ENCODE results near the gene NFYA.

NFYA gene

DNA sequence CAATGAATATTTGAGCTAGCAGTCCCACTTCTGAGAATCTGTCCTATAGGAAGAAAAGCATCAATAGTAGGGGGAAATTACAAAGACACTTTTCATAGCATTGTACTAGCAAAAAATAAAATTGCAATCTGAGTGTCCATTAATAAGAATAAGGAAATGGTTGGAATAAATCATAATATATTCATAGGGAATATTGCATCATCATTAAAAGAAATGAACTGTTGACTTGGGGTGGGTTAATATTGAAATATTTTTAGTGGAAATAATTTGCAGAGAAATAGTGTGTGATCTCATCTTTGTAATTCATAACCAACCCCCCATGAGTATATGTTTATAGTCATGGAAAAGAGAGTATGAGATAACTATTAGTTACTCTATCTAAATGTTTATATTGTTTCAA, 12.4 kb downstream of the NFYA start:
- TF ChIP-seq CTCF (IDR thresholded peaks at IDR 0.05), result no peak

DNA sequence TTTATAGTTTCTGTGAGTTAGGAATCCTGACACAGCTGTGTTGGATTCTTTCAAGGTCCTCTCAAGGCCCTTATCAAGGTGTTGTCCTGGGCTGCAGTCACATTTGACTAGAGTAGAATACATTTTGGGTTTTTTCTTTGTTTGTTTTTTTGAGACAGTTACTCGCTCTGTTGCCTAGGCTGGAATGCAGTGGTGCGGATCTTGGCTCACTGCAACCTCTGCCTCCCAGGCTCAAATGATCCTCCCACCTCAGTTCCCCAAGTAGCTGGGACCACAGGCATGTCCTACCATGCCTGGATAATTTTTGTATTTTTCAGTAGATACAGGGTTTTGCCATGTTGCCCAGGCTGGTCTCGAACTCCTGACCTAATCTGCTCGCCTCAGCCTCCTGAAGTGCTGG, 15.7 kb downstream of the NFYA start:
- no peak for TF ChIP-seq CTCF (IDR thresholded peaks at IDR 0.05)

GRCh38 chr6:41090841-41091761, 18.3 kb downstream of the NFYA start:
- TF ChIP-seq CTCF (IDR thresholded peaks at IDR 0.05), result no peak

DNA sequence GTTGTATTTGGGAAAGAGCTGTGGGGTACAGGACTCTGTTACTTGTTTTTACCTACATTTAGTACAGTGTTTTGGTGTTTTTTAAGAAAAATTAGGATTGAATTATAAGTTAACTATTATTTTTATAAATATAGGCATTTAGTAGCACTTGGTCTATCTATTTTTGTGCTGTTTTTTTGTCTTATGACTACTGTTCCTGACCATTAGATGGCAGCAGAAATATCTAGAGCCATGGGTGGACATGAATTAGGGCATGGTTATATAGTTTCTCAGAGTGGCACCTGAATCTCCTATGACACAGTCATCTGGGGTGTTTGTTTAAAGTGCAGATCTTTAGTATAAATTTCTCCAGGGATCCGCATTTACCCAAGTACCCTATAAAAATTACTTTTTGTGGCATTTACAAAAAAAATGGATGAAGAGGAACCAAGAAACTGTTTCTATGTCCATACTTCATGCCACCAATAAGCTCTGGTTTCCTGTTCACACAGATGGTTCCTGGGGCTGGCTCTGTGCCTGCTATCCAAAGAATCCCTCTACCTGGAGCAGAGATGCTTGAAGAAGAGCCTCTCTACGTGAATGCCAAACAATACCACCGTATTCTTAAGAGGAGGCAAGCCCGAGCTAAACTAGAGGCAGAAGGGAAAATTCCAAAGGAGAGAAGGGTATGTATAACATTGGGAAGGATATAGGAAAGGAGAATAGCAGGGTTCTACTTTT, 19.8 kb downstream of the NFYA start:
- peak; percentile 34; the same call in 1 of the 2 replicates for TF ChIP-seq CTCF (IDR thresholded peaks at IDR 0.05)

- no peak for TF ChIP-seq CTCF (IDR thresholded peaks at IDR 0.05)
Observed at GRCh38 chr6:41093729-41094128, 21.0 kb downstream of the NFYA start.

DNA sequence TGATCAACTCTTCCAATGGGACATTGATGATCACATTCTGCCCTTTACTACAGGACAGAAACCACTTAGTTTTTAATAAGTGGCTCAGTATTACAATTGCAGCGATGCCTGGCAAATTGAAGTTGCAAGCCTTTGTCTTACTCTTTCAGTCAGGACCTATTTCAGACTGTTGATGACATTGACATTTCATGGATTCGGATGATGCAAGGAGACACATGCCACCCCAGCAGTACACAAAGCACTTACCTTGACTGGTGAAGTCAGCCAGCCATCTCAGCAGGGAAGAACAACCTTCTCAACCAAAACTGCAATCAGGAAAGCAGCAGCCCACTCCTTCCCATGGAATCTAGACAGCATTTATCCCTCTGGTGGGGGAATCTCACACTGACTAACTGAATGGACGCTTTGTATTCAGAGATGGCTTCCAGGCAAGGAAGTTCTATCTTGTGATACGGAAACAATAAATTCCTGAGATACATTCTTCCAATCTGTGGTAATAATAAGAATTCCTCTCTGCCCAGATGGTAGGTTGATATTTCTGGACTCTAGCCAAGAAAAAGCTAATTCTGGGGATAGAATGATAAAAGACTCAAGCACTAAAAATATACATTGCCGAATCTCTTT, 24.8 kb downstream of the NFYA start:
- no peak for TF ChIP-seq CTCF (IDR thresholded peaks at IDR 0.05)

DNA sequence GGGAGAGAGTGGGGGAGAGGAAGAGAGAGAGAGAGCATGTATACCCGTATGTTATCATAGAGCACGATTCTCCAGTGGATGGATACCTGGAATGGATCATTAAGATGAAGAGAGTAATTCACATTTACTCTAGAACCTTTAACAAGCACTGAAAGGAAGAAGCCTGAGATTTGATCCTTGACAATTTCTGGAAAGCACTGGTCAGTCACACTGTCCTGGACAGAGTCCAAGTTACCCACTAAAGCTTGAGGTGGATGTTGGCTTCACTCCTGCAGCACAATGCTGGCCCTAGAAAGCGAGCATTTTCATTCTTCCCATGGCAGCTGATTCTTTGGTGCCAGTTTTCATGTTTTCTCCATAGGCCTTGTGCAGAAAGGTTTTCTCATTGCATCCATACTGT, 25.6 kb downstream of the NFYA start:
- TF ChIP-seq CTCF (IDR thresholded peaks at IDR 0.05), result no peak

Measured in LNCAP (cell line).